Measurements from ENCODE around the gene SACM1L. TPM values are rescaled to one million over a fixed set of nuclear protein-coding genes. Genes with fewer than 3 reads are reported as not detected.

The SACM1L gene
- total RNA-seq, 4 donors from 2014 or later = 7.7 to 28.7 (median 9.1) TPM

- no peaks in the 10 kb centered on the region for H3K27me3 ChIP-seq
- TF ChIP-seq CTCF (IDR thresholded peaks at IDR 0.05 in 4 of 5, conservative IDR thresholded peaks at IDR 0.05 in 1 of 5) (no peak), POLR2A (IDR thresholded peaks at IDR 0.05) (no peak)
- H3K4me1 ChIP-seq = peaks cover 20 to 44% of the 10 kb centered on the region in 2 donors
- DNase-seq = no peak
- intact Hi-C loops (cut with DNase I; ENCODE audit: low total_unique reads) = loop anchor here (10.0 kb wide), 2 partner anchors 440 to 630 kb away; partner anchors contain the start of gene TMEM158
- H3K9me3 ChIP-seq = no peaks in the 10 kb centered on the region
- in situ Hi-C loops (cut with MboI; ENCODE audit: low sequenced_read_pairs in 4 of 4) = loop anchor here (5.0 to 25.0 kb wide), 4 partner anchors 152 to 627 kb away; partner anchors contain the start of gene CLEC3B (in 4 of the 4)
- H3K4me3 ChIP-seq = peak overlapping the region in 3 of 4 donors; percentile 29 to 41 (median 33)
- no peak for ATAC-seq
- H3K27ac ChIP-seq = peak overlapping the region; percentile 3 to 80 (median 43)
- H3K36me3 ChIP-seq = no peaks in the 10 kb centered on the region
Observed at GRCh38 chr3:45664578-45664977, 24.6 kb upstream of the SACM1L start.

- Histone ChIP-seq H3K27me3 (no peaks in the 10 kb centered on the region), H3K4me3 (peak overlapping the region in 3 of 4 donors; percentile 29 to 41 (median 33)), H3K4me1 (peaks cover 20 to 44% of the 10 kb centered on the region in 2 donors), H3K9me3 (no peaks in the 10 kb centered on the region), H3K36me3 (no peaks in the 10 kb centered on the region), H3K27ac (peak overlapping the region; percentile 3 to 80 (median 43))
- ATAC-seq (peak in 1 of 2 donors; percentile 56), DNase-seq (peak; percentile 38 to 65)
- intact Hi-C loops (cut with DNase I; ENCODE audit: low total_unique reads) (loop anchor here (10.0 kb wide), 2 partner anchors 440 to 630 kb away; partner anchors contain the start of gene TMEM158), in situ Hi-C loops (cut with MboI; ENCODE audit: low sequenced_read_pairs in 4 of 4) (loop anchor here (25.0 kb wide), 2 partner anchors 453 to 628 kb away; partner anchors contain the start of gene CLEC3B (in 4 of the 4))
- TF ChIP-seq CTCF (IDR thresholded peaks at IDR 0.05 in 4 of 5, conservative IDR thresholded peaks at IDR 0.05 in 1 of 5) = peak; percentile 48 to 67 (median 63)
- no peak for TF ChIP-seq POLR2A (IDR thresholded peaks at IDR 0.05)
Observed at GRCh38 chr3:45665101-45665572, 24.1 kb upstream of the SACM1L start.

GRCh38 chr3:45666757-45667431 lies 22.3 kb upstream of the SACM1L start:
- Histone ChIP-seq H3K9me3 (no peaks in the 10 kb centered on the region), H3K27ac (peak overlapping the region; percentile 72 to 84 (median 78)), H3K36me3 (peaks cover 0 to 4% of the 10 kb centered on the region in 2 donors), H3K4me1 (peaks cover 20 to 42% of the 10 kb centered on the region in 2 donors), H3K4me3 (no peak overlapping the region), H3K27me3 (no peaks in the 10 kb centered on the region)
- DNase-seq (no peak), ATAC-seq (no peak)
- TF ChIP-seq POLR2A (IDR thresholded peaks at IDR 0.05) = no peak
- TF ChIP-seq CTCF (IDR thresholded peaks at IDR 0.05 in 4 of 5, conservative IDR thresholded peaks at IDR 0.05 in 1 of 5) = no peak
- in situ Hi-C loops (cut with MboI; ENCODE audit: low sequenced_read_pairs in 4 of 4) (loop anchor here (25.0 kb wide), 2 partner anchors 455 to 630 kb away; partner anchors contain the start of gene CLEC3B (in 4 of the 4)), intact Hi-C loops (cut with DNase I; ENCODE audit: low total_unique reads) (loop anchor here (10.0 kb wide), 2 partner anchors 442 to 632 kb away; partner anchors contain the start of gene TMEM158)

DNA sequence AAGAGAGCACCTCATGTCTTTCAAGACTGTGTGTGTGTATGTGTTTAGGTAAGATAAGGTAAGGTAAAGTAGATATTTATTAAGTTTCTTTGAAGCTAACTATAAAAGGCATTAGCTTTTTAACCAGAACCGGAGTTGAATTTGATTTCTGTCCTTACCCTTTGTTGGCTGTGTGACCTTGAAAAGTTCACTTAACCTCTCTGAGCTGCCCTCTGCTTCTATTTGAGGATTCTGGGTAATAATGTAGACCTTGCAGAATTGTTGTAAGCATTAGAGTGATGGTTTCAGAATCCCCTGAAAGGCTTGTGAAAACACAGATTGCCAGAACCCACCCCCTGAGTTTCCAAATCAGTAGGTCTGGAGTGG lies 21.6 kb upstream of the SACM1L start:
- peaks cover 20 to 42% of the 10 kb centered on the region in 2 donors for H3K4me1 ChIP-seq
- ATAC-seq = no peak
- in situ Hi-C loops (cut with MboI; ENCODE audit: low sequenced_read_pairs in 4 of 4) = loop anchor here (25.0 kb wide), 2 partner anchors 455 to 630 kb away; partner anchors contain the start of gene CLEC3B (in 4 of the 4)
- H3K27me3 ChIP-seq = no peaks in the 10 kb centered on the region
- peaks cover 0 to 11% of the 10 kb centered on the region in 2 donors for H3K36me3 ChIP-seq
- peak overlapping the region; percentile 72 to 84 (median 78) for H3K27ac ChIP-seq
- H3K4me3 ChIP-seq = no peak overlapping the region
- intact Hi-C loops (cut with DNase I; ENCODE audit: low total_unique reads) = loop anchor here (10.0 kb wide), 2 partner anchors 443 to 633 kb away; partner anchors contain the start of gene TMEM158
- H3K9me3 ChIP-seq = no peaks in the 10 kb centered on the region
- TF ChIP-seq POLR2A (IDR thresholded peaks at IDR 0.05) (no peak), CTCF (IDR thresholded peaks at IDR 0.05 in 4 of 5, conservative IDR thresholded peaks at IDR 0.05 in 1 of 5) (no peak)
- no peak for DNase-seq
